Stimulated activated CD8-positive, alpha-beta memory T cell treated with anti-CD3 and anti-CD28 coated beads, Interleukin-7, amount 100 ng/mL, for 24 hours (primary cell): Measurements from ENCODE around the gene DMPK.
"Not testable (repeated sequence)": the region's sequence is repeated elsewhere in the genome, so short reads cannot be mapped to it uniquely, and the experiment has no call there.

Experiments
- DNase-seq: peaks from one replicate; pipeline ENCODE4 v3.0.0-alpha.2; 2020; ENCODE audit warnings: low read depth

DMPK gene

GRCh38 chr19:45742969-45743368 is 39.3 kb downstream of the DMPK start:
- no peak for DNase-seq

- DNase-seq, result no peak
Observed at GRCh38 chr19:45739498-45740439, 42.5 kb downstream of the DMPK start.

- DNase-seq, result no peak
Observed at GRCh38 chr19:45733160-45733810, 49.0 kb downstream of the DMPK start, which contains the start of gene MEIOSIN. TSS of gene MEIOSIN (plus strand) at chr19:45733439. CDS start at chr19:45735377, 1,938 bp downstream.

- DNase-seq, result peak; percentile 89
Observed at GRCh38 chr19:45730368-45731288, 51.7 kb downstream of the DMPK start, which contains the start of gene FBXO46. TSS of gene FBXO46 (minus strand) at chr19:45730896. CDS start at chr19:45713495, 17,401 bp downstream.

GRCh38 chr19:45729800-45730290 is 52.4 kb downstream of the DMPK start:
- no peak for DNase-seq

GRCh38 chr19:45728683-45729082 is 53.6 kb downstream of the DMPK start:
- DNase-seq, result not testable (repeated sequence)

GRCh38 chr19:45720065-45720464 is 62.2 kb downstream of the DMPK start:
- DNase-seq, result not testable (repeated sequence)
